Activated CD8-positive, alpha-beta memory T cell treated with anti-CD3 and anti-CD28 coated beads for 24 hours (primary cell): Measurements from ENCODE around the gene HS3ST6.

Experiments
- DNase-seq: peaks from one replicate; pipeline ENCODE4 v3.0.0-alpha.2; 2020

HS3ST6 gene

GRCh38 chr16:1874854-1875253, 43.4 kb downstream of the HS3ST6 start:
- DNase-seq: no peak

GRCh38 chr16:1871974-1872635, 46.1 kb downstream of the HS3ST6 start, which contains the start of gene MEIOB:
Gene MEIOB (minus strand): TSS chr16:1872164. CDS start chr16:1868175, 3,989 bp downstream.
- DNase-seq: peak; percentile 77

GRCh38 chr16:1870365-1871082, 47.7 kb downstream of the HS3ST6 start:
- no peak for DNase-seq

GRCh38 chr16:1865902-1866690, 52.1 kb downstream of the HS3ST6 start:
- no peak for DNase-seq

GRCh38 chr16:1863681-1864460, 54.3 kb downstream of the HS3ST6 start:
- DNase-seq: peak; percentile 69

GRCh38 chr16:1862394-1862793, 55.8 kb downstream of the HS3ST6 start:
- no peak for DNase-seq

- DNase-seq: no peak
These were observed 56.5 kb downstream of the HS3ST6 start for GRCh38 chr16:1861730-1862129.
